Measurements from ENCODE around the gene TDRD7. TPM values are rescaled to one million over a fixed set of nuclear protein-coding genes. Genes with fewer than 3 reads are reported as not detected.

TDRD7 gene
- total RNA-seq, 4 donors from 2014 or later, result 10.1 to 21.4 (median 18.6) TPM

DNA sequence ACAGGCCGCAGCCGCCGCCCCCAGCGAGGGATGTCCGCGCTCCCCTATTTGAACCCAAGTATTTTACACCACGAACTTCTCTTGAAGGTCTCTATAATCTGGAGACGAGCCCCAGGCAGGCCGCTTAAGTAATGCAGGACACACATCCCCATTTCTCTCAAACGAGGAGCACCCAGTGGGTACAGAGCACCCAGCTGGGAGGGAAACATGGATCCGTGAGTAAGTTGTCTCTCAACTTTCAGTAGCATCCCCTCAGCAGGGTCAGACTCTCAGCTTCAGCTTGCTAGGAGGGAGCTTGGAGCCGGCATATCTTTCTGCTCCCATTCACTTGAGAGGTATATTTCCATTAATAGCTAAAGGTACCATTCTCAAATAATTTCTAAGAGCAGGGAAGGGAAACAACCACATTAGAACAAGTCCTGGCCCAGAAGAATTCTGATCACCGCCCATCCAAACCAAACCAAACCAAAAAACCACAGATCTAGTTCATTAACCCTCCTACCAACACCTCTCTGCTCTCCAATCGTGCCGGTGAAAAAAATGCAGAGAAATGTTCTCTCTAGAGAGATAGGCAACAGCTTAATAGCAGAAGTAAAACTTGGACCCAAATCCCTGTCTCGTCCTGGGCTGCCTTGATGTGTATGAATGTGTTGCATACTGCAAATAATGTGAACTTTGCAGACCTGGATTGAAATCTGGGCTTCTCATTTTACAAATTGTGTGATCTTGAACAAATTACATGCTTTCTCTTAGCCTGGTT lies 910 bp downstream of the TDRD7 start:
- Histone ChIP-seq H3K9me3 (no peaks in the 10 kb centered on the region), H3K36me3 (no peaks in the 10 kb centered on the region), H3K4me1 (peaks cover 0 to 24% (median 4%) of the 10 kb centered on the region in 3 donors), H3K27me3 (no peaks in the 10 kb centered on the region), H3K27ac (peak overlapping the region; percentile 62 to 93 (median 85)), H3K4me3 (peak overlapping the region; percentile 88 to 91)
- WGBS, 2 donors (ENCODE audit: low coverage in 1 of 2), result 12 to 18% methylated on average over 6 to 7 of the region's 16 CpGs
- no peak for TF ChIP-seq POLR2A (IDR thresholded peaks at IDR 0.05)
- TF ChIP-seq POLR2AphosphoS5 (IDR thresholded peaks at IDR 0.05), result no peak
- TF ChIP-seq EP300 (IDR thresholded peaks at IDR 0.05), result no peak
- TF ChIP-seq, protein P1, sequence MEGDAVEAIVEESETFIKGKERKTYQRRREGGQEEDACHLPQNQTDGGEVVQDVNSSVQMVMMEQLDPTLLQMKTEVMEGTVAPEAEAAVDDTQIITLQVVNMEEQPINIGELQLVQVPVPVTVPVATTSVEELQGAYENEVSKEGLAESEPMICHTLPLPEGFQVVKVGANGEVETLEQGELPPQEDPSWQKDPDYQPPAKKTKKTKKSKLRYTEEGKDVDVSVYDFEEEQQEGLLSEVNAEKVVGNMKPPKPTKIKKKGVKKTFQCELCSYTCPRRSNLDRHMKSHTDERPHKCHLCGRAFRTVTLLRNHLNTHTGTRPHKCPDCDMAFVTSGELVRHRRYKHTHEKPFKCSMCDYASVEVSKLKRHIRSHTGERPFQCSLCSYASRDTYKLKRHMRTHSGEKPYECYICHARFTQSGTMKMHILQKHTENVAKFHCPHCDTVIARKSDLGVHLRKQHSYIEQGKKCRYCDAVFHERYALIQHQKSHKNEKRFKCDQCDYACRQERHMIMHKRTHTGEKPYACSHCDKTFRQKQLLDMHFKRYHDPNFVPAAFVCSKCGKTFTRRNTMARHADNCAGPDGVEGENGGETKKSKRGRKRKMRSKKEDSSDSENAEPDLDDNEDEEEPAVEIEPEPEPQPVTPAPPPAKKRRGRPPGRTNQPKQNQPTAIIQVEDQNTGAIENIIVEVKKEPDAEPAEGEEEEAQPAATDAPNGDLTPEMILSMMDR (IDR thresholded peaks at IDR 0.05), result no peak
- ATAC-seq, result no peak

DNA sequence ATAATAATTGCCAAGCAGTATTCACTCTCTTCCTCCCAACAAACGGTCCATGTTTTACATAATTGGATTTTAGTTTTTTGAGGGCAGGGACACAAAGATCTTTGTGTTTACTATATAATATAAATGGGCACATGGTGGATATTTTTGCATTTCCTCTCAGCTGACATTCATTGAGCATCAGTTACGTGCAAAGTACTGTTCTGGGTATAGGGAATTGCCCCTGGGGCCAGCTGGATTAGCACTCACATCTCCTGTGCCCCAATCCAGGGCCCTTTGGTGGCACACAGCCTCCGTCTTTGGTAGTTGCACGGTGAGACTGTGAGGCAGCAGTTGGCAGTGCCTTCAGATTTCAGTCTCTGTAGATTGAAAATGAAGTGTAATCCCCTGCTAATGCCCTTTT lies 1.6 kb downstream of the TDRD7 start:
- Histone ChIP-seq H3K27ac (peak overlapping the region in 2 of 4 donors; percentile 88 to 93), H3K9me3 (no peaks in the 10 kb centered on the region), H3K4me3 (peak overlapping the region in 1 of 2 donors; percentile 88), H3K4me1 (peaks cover 0 to 25% (median 4%) of the 10 kb centered on the region in 3 donors), H3K27me3 (no peaks in the 10 kb centered on the region), H3K36me3 (no peaks in the 10 kb centered on the region)
- ATAC-seq, result no peak
- TF ChIP-seq POLR2A (IDR thresholded peaks at IDR 0.05) (no peak), POLR2AphosphoS5 (IDR thresholded peaks at IDR 0.05) (no peak)
- 44 to 63% methylated on average over 1 to 4 of the region's 4 CpGs for WGBS, 2 donors (ENCODE audit: low coverage in 1 of 2)

DNA sequence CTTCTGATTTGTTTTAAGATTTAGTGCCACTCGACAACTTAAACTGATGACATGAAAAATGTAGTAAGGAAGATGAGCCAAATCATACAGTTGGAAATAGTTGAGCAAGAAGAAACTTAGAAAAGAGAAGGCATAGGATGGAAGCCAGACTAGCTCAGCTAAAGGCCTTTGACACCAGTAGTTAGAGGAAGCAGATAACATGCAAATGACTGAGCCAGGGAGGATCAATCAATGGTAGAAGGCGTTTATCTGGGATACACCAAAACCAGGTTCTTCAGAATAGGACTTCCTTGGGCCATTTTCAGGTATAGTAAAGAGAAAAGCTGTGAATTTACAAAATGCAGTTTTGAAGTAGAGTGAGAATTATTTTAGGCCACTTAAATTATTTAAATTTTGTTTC lies 3.2 kb downstream of the TDRD7 start:
- no peak for ATAC-seq
- 82% methylated on average over 2 of the region's 2 CpGs for WGBS, 2 donors (ENCODE audit: low coverage in 1 of 2)
- TF ChIP-seq POLR2A (IDR thresholded peaks at IDR 0.05) (no peak), POLR2AphosphoS5 (IDR thresholded peaks at IDR 0.05) (no peak), EP300 (IDR thresholded peaks at IDR 0.05) (no peak)
- TF ChIP-seq, protein P1 (IDR thresholded peaks at IDR 0.05), result no peak
- no peak overlapping the region for H3K27ac ChIP-seq
- no peaks in the 10 kb centered on the region for H3K36me3 ChIP-seq
- H3K9me3 ChIP-seq, result no peaks in the 10 kb centered on the region
- H3K27me3 ChIP-seq, result no peaks in the 10 kb centered on the region
- H3K4me3 ChIP-seq, result no peak overlapping the region
- H3K4me1 ChIP-seq, result peaks cover 0 to 42% (median 4%) of the 10 kb centered on the region in 3 donors

DNA sequence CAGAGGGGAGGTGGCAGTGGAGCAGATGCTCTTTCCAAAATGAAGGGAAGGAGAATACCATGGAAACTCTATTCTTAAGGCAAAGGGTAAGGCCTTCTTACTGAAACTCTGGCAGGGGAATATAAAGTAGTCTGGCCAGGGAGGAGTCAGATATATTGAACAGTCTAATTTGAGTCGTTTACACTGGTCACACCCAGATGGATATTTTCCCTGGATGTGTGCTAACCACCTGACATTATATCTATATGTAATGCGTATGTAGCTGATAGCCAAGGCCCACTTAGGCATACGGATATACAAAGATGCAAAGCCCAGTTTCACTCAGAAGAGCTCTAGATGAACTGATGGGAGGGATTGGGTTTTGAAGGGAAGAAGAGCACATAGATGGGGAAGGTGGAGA lies 7.0 kb downstream of the TDRD7 start:
- no peak overlapping the region for H3K4me3 ChIP-seq

DNA sequence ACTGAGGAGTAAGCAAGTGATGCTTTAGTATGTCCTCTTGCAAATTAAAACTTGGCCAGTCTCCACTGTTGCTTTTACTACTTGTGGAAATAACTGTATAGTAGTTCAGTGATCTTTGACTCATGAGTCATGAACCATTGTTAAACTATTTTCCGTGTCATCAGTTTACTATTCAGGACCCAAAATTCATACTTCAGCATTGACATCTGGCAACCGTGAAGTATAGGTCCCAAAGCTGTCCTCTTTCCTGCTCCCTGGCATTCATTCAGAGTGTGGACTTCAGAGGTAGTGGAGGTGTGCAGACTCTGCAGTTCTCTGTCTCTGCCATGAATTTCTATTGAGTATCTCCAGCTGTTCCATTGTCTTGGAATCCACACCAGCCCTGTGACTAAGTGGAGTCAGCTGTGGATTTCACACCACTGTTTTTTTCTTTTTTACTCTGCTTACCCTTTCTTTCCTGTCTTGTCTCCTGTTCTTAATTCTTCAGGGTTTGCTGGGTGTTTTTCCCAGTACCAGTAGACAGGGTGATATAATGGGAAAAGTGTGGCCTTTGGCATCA lies 7.5 kb downstream of the TDRD7 start:
- peaks cover 0 to 7% (median 0%) of the 10 kb centered on the region in 3 donors for H3K9me3 ChIP-seq
- peak; percentile 28 for ATAC-seq

More for the DNA sequence above, 7.0 kb downstream of the TDRD7 start:
- Histone ChIP-seq H3K27ac (no peak overlapping the region), H3K4me1 (peaks cover 0 to 25% (median 4%) of the 10 kb centered on the region in 3 donors), H3K27me3 (no peaks in the 10 kb centered on the region), H3K36me3 (no peaks in the 10 kb centered on the region), H3K9me3 (peaks cover 0 to 7% (median 0%) of the 10 kb centered on the region in 3 donors)
- 72 to 86% methylated on average over 1 to 3 of the region's 3 CpGs for WGBS, 2 donors (ENCODE audit: low coverage in 1 of 2)
- TF ChIP-seq POLR2AphosphoS5 (IDR thresholded peaks at IDR 0.05) (no peak), POLR2A (IDR thresholded peaks at IDR 0.05) (no peak), EP300 (IDR thresholded peaks at IDR 0.05) (no peak)
- TF ChIP-seq, protein P1 (IDR thresholded peaks at IDR 0.05), result no peak
- ATAC-seq, result no peak

More for the DNA sequence above, 7.5 kb downstream of the TDRD7 start:
- 5 to 22% methylated on average over 1 to 2 of the region's 2 CpGs for WGBS, 2 donors (ENCODE audit: low coverage in 1 of 2)
- H3K27ac ChIP-seq, result no peak overlapping the region
- no peak overlapping the region for H3K4me3 ChIP-seq
- H3K36me3 ChIP-seq, result no peaks in the 10 kb centered on the region
- peaks cover 0 to 20% (median 0%) of the 10 kb centered on the region in 3 donors for H3K4me1 ChIP-seq
- TF ChIP-seq POLR2AphosphoS5 (IDR thresholded peaks at IDR 0.05) (no peak), EP300 (IDR thresholded peaks at IDR 0.05) (no peak)
- TF ChIP-seq, protein P1 (IDR thresholded peaks at IDR 0.05), result no peak
- no peaks in the 10 kb centered on the region for H3K27me3 ChIP-seq
